Left ventricle myocardium inferior (tissue), 1 donor: ENCODE measurements around the gene CCDC6. TPM values are rescaled to one million over a fixed set of nuclear protein-coding genes. Genes with fewer than 3 reads are reported as not detected.

ENCODE experiments used
- DNase-seq: peaks from one replicate; pipeline ENCODE4 v3.0.0-alpha.2; 2020
- H3K27ac ChIP-seq: fragments of 200-600 bp; replicated peaks from 2 replicates; pipeline ENCODE4 v1.8.0; 2021
- H3K27me3 ChIP-seq: fragments of 200-600 bp; 2 replicates; pipeline ENCODE4 v1.8.0; 2021; ENCODE audit warnings: low read depth
- H3K36me3 ChIP-seq: fragments of 200-600 bp; 2 replicates; pipeline ENCODE4 v1.8.0; 2021
- H3K4me1 ChIP-seq: fragments of 200-600 bp; 2 replicates; pipeline ENCODE4 v1.8.0; 2021
- H3K4me3 ChIP-seq: fragments of 200-600 bp; 2 replicates; pipeline ENCODE4 v1.8.0; 2021; ENCODE audit warnings: mild to moderate bottlenecking, moderate library complexity
- H3K9me3 ChIP-seq: fragments of 200-600 bp; replicated peaks from 2 replicates; pipeline ENCODE4 v1.8.0; 2021
- CTCF ChIP-seq: fragments of 200-600 bp; IDR thresholded peaks from 2 replicates; pipeline ENCODE4 v1.8.0; 2021; ENCODE audit warnings: antibody characterized with exemption, mild to moderate bottlenecking, borderline replicate concordance
- intact Hi-C: fragments of 100-400 bp; cut with micrococcal nuclease; formaldehyde crosslinking; loops from one replicate; pipeline ENCODE4 v1.11.0; 2022
- total RNA-seq: library from RNA; stranded (reverse); fragmentation: NEBNext Ultra II Directional; extraction: Animal tissue kit (Norgen Biotek cat#: 25700); gene quantifications from one replicate; pipeline ENCODE4 v1.2.1, GENCODE V29; 2021
- donor health status: DM: no; HTN: yes; CAD: no; lungs with severe emphysema.

Gene CCDC6
- total RNA-seq, 1 donor from 2014 or later, result 16.4 TPM

GRCh38 chr10:59900048-59900727, 6.2 kb downstream of the CCDC6 start:
- DNase-seq, result no peak
- H3K36me3 ChIP-seq, result no peaks in the 10 kb centered on the region
- H3K4me1 ChIP-seq, result peaks cover 68% of the 10 kb centered on the region
- no peaks in the 10 kb centered on the region for H3K27me3 ChIP-seq
- intact Hi-C loops, result no loop called here
- no peaks in the 10 kb centered on the region for H3K9me3 ChIP-seq
- no peak overlapping the region for H3K27ac ChIP-seq
- H3K4me3 ChIP-seq, result no peak overlapping the region
- no peak for TF ChIP-seq CTCF

GRCh38 chr10:59898125-59898835, 8.1 kb downstream of the CCDC6 start:
- no peak for TF ChIP-seq CTCF
- no peak for DNase-seq
- Histone ChIP-seq H3K9me3 (no peaks in the 10 kb centered on the region), H3K27ac (peak overlapping the region; percentile 63), H3K4me3 (no peak overlapping the region), H3K4me1 (peaks cover 68% of the 10 kb centered on the region), H3K36me3 (no peaks in the 10 kb centered on the region), H3K27me3 (no peaks in the 10 kb centered on the region)
- intact Hi-C loops, result no loop called here

- Histone ChIP-seq H3K27ac (peak overlapping the region; percentile 64), H3K9me3 (no peaks in the 10 kb centered on the region), H3K36me3 (no peaks in the 10 kb centered on the region), H3K4me1 (peaks cover 85% of the 10 kb centered on the region), H3K27me3 (no peaks in the 10 kb centered on the region), H3K4me3 (no peak overlapping the region)
- intact Hi-C loops, result no loop called here
- DNase-seq, result no peak
- TF ChIP-seq CTCF, result no peak
These were observed 10.2 kb downstream of the CCDC6 start for GRCh38 chr10:59896191-59896590.

GRCh38 chr10:59895629-59896116, 10.7 kb downstream of the CCDC6 start:
- intact Hi-C loops, result no loop called here
- Histone ChIP-seq H3K9me3 (no peaks in the 10 kb centered on the region), H3K36me3 (no peaks in the 10 kb centered on the region), H3K4me3 (no peak overlapping the region), H3K27ac (peak overlapping the region; percentile 64), H3K4me1 (peaks cover 89% of the 10 kb centered on the region), H3K27me3 (no peaks in the 10 kb centered on the region)
- no peak for DNase-seq
- TF ChIP-seq CTCF, result no peak

GRCh38 chr10:59894114-59894513, 12.2 kb downstream of the CCDC6 start:
- peak overlapping the region; percentile 64 for H3K27ac ChIP-seq
- DNase-seq, result no peak
- TF ChIP-seq CTCF, result no peak

More at GRCh38 chr10:59894114-59894513, 12.2 kb downstream of the CCDC6 start:
- Histone ChIP-seq H3K36me3 (peaks cover 10% of the 10 kb centered on the region), H3K4me1 (peaks cover 86% of the 10 kb centered on the region), H3K9me3 (no peaks in the 10 kb centered on the region), H3K4me3 (no peak overlapping the region), H3K27me3 (no peaks in the 10 kb centered on the region)
- intact Hi-C loops, result no loop called here
